Nephron (organoid): ENCODE measurements around the gene KDM5A.

ENCODE experiments used
- H3K27ac Mint-ChIP-seq, 3 experiments: 2 replicates each; pipeline ENCODE4 v1.8.0; 2020; ENCODE audit warnings: mixed read lengths in 3 of 3, mild to moderate bottlenecking in 2 of 3, moderate library complexity in 1 of 3
- H3K27me3 Mint-ChIP-seq: 2 replicates; pipeline ENCODE4 v1.8.0; 2021; ENCODE audit warnings: low read depth, mild to moderate bottlenecking, moderate library complexity, mixed read lengths
- H3K36me3 Mint-ChIP-seq: 2 replicates; pipeline ENCODE4 v1.8.0; 2020; ENCODE audit warnings: low read depth, mixed read lengths
- H3K4me1 Mint-ChIP-seq: 2 replicates; pipeline ENCODE4 v1.8.0; 2020; ENCODE audit warnings: mixed read lengths
- H3K4me3 Mint-ChIP-seq, 3 experiments: 2 replicates each; pipeline ENCODE4 v1.8.0; 2020; ENCODE audit warnings: mild to moderate bottlenecking in 3 of 3, mixed read lengths in 3 of 3, moderate library complexity in 2 of 3
- H3K9me3 Mint-ChIP-seq: 2 replicates; pipeline ENCODE4 v1.8.0; 2020; ENCODE audit warnings: mixed read lengths
- TF ChIP-seq, protein P1 (sequence below), 3 experiments: fragments of 200-600 bp; sonication (generic); IDR thresholded peaks; one replicate each; pipeline ENCODE4 v1.5.0; 2021; ENCODE audit warnings: antibody characterized with exemption in 3 of 3; ENCODE audit not compliant: unreplicated experiment in 3 of 3

KDM5A gene

GRCh38 chr12:337039-337438 lies 52.1 kb downstream of the KDM5A start:
- TF ChIP-seq, protein P1, sequence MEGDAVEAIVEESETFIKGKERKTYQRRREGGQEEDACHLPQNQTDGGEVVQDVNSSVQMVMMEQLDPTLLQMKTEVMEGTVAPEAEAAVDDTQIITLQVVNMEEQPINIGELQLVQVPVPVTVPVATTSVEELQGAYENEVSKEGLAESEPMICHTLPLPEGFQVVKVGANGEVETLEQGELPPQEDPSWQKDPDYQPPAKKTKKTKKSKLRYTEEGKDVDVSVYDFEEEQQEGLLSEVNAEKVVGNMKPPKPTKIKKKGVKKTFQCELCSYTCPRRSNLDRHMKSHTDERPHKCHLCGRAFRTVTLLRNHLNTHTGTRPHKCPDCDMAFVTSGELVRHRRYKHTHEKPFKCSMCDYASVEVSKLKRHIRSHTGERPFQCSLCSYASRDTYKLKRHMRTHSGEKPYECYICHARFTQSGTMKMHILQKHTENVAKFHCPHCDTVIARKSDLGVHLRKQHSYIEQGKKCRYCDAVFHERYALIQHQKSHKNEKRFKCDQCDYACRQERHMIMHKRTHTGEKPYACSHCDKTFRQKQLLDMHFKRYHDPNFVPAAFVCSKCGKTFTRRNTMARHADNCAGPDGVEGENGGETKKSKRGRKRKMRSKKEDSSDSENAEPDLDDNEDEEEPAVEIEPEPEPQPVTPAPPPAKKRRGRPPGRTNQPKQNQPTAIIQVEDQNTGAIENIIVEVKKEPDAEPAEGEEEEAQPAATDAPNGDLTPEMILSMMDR (IDR thresholded peaks at IDR 0.05; ENCODE audit: unreplicated experiment in 3 of 3) = no peak
- no peaks in the 10 kb centered on the region for H3K4me1 Mint-ChIP-seq
- H3K27me3 Mint-ChIP-seq = no peaks in the 10 kb centered on the region
- H3K9me3 Mint-ChIP-seq = peaks cover 5% of the 10 kb centered on the region
- H3K4me3 Mint-ChIP-seq = no peak overlapping the region
- peaks cover 82% of the 10 kb centered on the region for H3K36me3 Mint-ChIP-seq
- no peak overlapping the region for H3K27ac Mint-ChIP-seq

DNA sequence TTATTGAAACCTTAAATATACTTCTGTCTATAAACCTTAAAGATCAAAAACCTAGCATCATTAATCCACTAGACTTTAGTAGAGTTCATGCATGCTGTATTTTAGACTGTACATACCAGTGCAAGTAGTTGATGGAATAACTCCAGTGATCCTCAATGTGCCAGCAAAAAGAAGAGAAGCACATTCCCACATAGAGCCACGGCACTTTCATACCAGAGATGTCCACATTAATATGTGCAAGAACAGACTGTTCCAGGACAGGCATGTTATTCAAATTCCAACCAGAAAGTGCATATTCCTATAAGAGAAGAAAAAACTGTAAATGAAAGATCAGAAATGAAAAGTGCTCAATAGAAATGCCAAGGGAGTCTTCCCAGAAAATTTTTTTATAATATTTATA lies 55.0 kb downstream of the KDM5A start:
- TF ChIP-seq, protein P1 (IDR thresholded peaks at IDR 0.05; ENCODE audit: unreplicated experiment in 3 of 3) = no peak
- Mint-ChIP-seq H3K9me3 (no peaks in the 10 kb centered on the region), H3K27ac (no peak overlapping the region), H3K36me3 (peaks cover 70% of the 10 kb centered on the region), H3K4me1 (no peaks in the 10 kb centered on the region), H3K4me3 (no peak overlapping the region), H3K27me3 (no peaks in the 10 kb centered on the region)

DNA sequence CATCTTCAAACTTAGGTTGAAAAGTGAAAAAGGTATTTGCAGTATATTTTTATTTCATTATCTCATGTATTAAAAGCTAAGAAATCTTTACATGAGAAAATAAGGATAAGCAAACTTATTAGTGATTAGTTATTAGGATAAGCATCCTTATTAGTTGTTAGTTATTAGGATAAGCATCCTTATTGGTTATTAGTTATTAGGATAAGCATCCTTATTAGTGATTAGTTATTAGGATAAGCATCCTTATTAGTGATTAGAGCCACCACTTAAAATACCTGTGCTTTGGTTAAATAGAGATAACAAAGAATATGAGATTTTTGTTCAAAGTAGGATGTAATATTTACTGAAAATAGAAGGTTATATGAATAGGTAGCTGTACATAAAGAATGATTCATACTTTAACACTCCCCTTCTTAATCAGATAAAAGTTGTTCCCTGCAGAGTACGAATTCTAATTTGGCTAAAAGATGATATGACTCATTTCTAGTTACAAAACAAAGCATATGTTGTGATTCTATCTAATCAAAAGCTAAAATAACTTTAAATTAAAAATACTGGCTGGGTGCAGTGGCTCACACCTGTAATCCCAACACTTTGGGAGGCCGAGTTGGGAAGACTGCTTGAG lies 56.4 kb downstream of the KDM5A start:
- Mint-ChIP-seq H3K9me3 (no peaks in the 10 kb centered on the region), H3K4me1 (no peaks in the 10 kb centered on the region), H3K4me3 (no peak overlapping the region), H3K27ac (no peak overlapping the region), H3K36me3 (peaks cover 68% of the 10 kb centered on the region), H3K27me3 (no peaks in the 10 kb centered on the region)
- TF ChIP-seq, protein P1 (IDR thresholded peaks at IDR 0.05; ENCODE audit: unreplicated experiment in 3 of 3) = no peak

GRCh38 chr12:331287-331686 lies 57.8 kb downstream of the KDM5A start:
- Mint-ChIP-seq H3K4me1 (no peaks in the 10 kb centered on the region), H3K27me3 (no peaks in the 10 kb centered on the region), H3K9me3 (no peaks in the 10 kb centered on the region), H3K36me3 (peaks cover 65% of the 10 kb centered on the region), H3K4me3 (no peak overlapping the region), H3K27ac (no peak overlapping the region)
- TF ChIP-seq, protein P1 (IDR thresholded peaks at IDR 0.05; ENCODE audit: unreplicated experiment in 3 of 3) = no peak

DNA sequence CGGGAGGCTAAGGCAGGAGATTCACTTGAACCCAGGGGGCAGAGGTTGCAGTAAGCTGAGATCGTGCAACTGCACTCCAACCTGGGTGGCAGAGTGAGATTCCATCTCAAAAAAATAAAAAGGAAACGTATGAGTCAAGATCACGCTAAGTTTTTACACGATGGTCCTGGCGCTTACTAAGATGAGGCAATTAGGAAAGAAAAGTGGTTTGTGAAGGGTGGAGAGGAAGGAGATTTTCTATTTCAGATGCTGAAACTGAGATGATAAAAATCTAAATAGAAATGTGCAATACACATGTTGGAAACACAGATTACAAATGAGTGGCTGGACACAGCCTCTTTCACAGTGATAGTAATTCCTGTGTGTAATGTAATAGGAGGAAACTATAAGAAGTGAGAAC lies 63.2 kb downstream of the KDM5A start:
- no peak overlapping the region for H3K4me3 Mint-ChIP-seq
- TF ChIP-seq, protein P1 (IDR thresholded peaks at IDR 0.05; ENCODE audit: unreplicated experiment in 3 of 3) = no peak
- no peaks in the 10 kb centered on the region for H3K4me1 Mint-ChIP-seq
- H3K9me3 Mint-ChIP-seq = no peaks in the 10 kb centered on the region
- no peaks in the 10 kb centered on the region for H3K27me3 Mint-ChIP-seq
- H3K27ac Mint-ChIP-seq = no peak overlapping the region
- peaks cover 68% of the 10 kb centered on the region for H3K36me3 Mint-ChIP-seq

DNA sequence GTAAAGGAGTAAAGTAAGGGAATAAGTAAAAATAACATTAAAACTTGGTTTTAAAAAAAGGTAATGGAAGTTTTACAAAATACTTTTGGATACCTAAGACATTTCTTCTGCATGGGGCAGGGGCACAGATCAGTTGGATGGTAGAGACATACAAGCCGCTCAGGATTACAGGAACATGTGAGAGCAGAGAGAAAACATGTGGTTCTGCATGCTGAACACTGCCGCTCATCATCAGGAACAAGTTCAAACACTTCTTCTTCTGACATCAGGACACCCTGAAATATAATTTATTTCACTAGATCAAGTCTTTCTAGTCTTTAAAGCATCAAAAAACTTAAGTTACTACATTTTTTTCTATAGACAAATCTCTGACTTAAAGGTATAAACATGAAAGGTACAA lies 65.6 kb downstream of the KDM5A start:
- Mint-ChIP-seq H3K36me3 (peaks cover 75% of the 10 kb centered on the region), H3K4me3 (no peak overlapping the region), H3K27ac (no peak overlapping the region), H3K4me1 (no peaks in the 10 kb centered on the region), H3K9me3 (no peaks in the 10 kb centered on the region), H3K27me3 (no peaks in the 10 kb centered on the region)
- TF ChIP-seq, protein P1 (IDR thresholded peaks at IDR 0.05; ENCODE audit: unreplicated experiment in 3 of 3) = no peak
